ENCODE data around the gene ERC2.
A peak's percentile ranks its signal among the peaks of the same experiment; 100 is the strongest.

Gene ERC2

GRCh38 chr3:55790596-55791350 is 677.5 kb downstream of the ERC2 start:
- DNase-seq (ENCODE audit: low spot score), result no peak

GRCh38 chr3:55789516-55789915 is 678.8 kb downstream of the ERC2 start:
- DNase-seq (ENCODE audit: low spot score), result no peak

- DNase-seq (ENCODE audit: low spot score), result no peak
Observed at GRCh38 chr3:55782807-55783206, 685.5 kb downstream of the ERC2 start.

GRCh38 chr3:55782351-55782750 is 685.9 kb downstream of the ERC2 start:
- no peak for DNase-seq (ENCODE audit: low spot score)

GRCh38 chr3:55780913-55781312 is 687.4 kb downstream of the ERC2 start:
- DNase-seq (ENCODE audit: low spot score), result no peak

GRCh38 chr3:55779543-55779942 is 688.7 kb downstream of the ERC2 start:
- DNase-seq (ENCODE audit: low spot score), result no peak

GRCh38 chr3:55775366-55776154 is 692.7 kb downstream of the ERC2 start:
- DNase-seq (ENCODE audit: low spot score), result no peak

GRCh38 chr3:55774856-55775255 is 693.4 kb downstream of the ERC2 start:
- no peak for DNase-seq (ENCODE audit: low spot score)

GRCh38 chr3:55771503-55771902 is 696.8 kb downstream of the ERC2 start:
- no peak for DNase-seq (ENCODE audit: low spot score)

GRCh38 chr3:55770077-55770476 is 698.2 kb downstream of the ERC2 start:
- DNase-seq (ENCODE audit: low spot score), result no peak

- no peak for DNase-seq (ENCODE audit: low spot score)
Observed at GRCh38 chr3:55766753-55767152, 701.5 kb downstream of the ERC2 start.

- no peak for DNase-seq (ENCODE audit: low spot score)
Observed at GRCh38 chr3:55765906-55766701, 702.2 kb downstream of the ERC2 start.

- DNase-seq (ENCODE audit: low spot score), result no peak
Observed at GRCh38 chr3:55765398-55765797, 702.9 kb downstream of the ERC2 start.

- DNase-seq (ENCODE audit: low spot score), result no peak
Observed at GRCh38 chr3:55756976-55757375, 711.3 kb downstream of the ERC2 start.

- no peak for DNase-seq (ENCODE audit: low spot score)
Observed at GRCh38 chr3:55755516-55756205, 712.6 kb downstream of the ERC2 start.

- DNase-seq (ENCODE audit: low spot score), result no peak
Observed at GRCh38 chr3:55752911-55753310, 715.4 kb downstream of the ERC2 start.

GRCh38 chr3:55751730-55752129 is 716.5 kb downstream of the ERC2 start:
- DNase-seq (ENCODE audit: low spot score), result no peak

GRCh38 chr3:55750525-55750924 is 717.7 kb downstream of the ERC2 start:
- no peak for DNase-seq (ENCODE audit: low spot score)

- DNase-seq (ENCODE audit: low spot score), result no peak
Observed at GRCh38 chr3:55749036-55749435, 719.2 kb downstream of the ERC2 start.

GRCh38 chr3:55746808-55747413 is 721.4 kb downstream of the ERC2 start:
- peak; percentile 17 for DNase-seq (ENCODE audit: low spot score)

GRCh38 chr3:55742832-55743136 is 725.5 kb downstream of the ERC2 start:
- no peak for DNase-seq (ENCODE audit: low spot score)
